OCI-LY1 (cell line): ENCODE measurements around the gene C12orf75.
"Not testable (repeated sequence)": the region's sequence is repeated elsewhere in the genome, so short reads cannot be mapped to it uniquely, and the experiment has no call there.

Experiments used
- H2AFZ ChIP-seq: fragments of 200-600 bp; sonication (generic), shearing (Covaris generic); 2 replicates; pipeline ENCODE4 v1.6.0; 2014; ENCODE audit warnings: antibody characterized with exemption, mild to moderate bottlenecking, low read length
- H3F3A ChIP-seq: fragments of 200-600 bp; sonication (generic), shearing (Covaris generic); 2 replicates; pipeline ENCODE4 v1.6.0; 2014; ENCODE audit warnings: mild to moderate bottlenecking, antibody characterized with exemption, low read length, moderate library complexity; ENCODE audit not compliant: insufficient read depth
- H3K27ac ChIP-seq: fragments of 200-600 bp; sonication (generic); 2 replicates; pipeline ENCODE4 v1.5.1; 2014; ENCODE audit warnings: low read length, mixed run types, mild to moderate bottlenecking, low read depth; ENCODE audit not compliant: poor library complexity, severe bottlenecking
- H3K27me3 ChIP-seq: fragments of 200-600 bp; sonication (generic); 2 replicates; pipeline ENCODE4 v1.6.0; 2014; ENCODE audit warnings: antibody characterized with exemption, mild to moderate bottlenecking, low read length, moderate library complexity; ENCODE audit not compliant: insufficient read depth
- H3K36me3 ChIP-seq: fragments of 200-600 bp; sonication (generic); 2 replicates; pipeline ENCODE4 v1.6.1; 2014; ENCODE audit warnings: mild to moderate bottlenecking, antibody characterized with exemption, low read length, moderate library complexity, mixed read lengths; ENCODE audit not compliant: insufficient read depth
- H3K4me1 ChIP-seq: fragments of 200-600 bp; sonication (generic); 2 replicates; pipeline ENCODE4 v1.5.1; 2014; ENCODE audit warnings: mild to moderate bottlenecking, low read length, moderate library complexity; ENCODE audit not compliant: insufficient read depth, severe bottlenecking
- H3K4me2 ChIP-seq: fragments of 200-600 bp; sonication (generic), shearing (Covaris generic); 2 replicates; pipeline ENCODE4 v1.6.1; 2014; ENCODE audit warnings: low read length
- H3K4me3 ChIP-seq: fragments of 200-600 bp; sonication (generic); 2 replicates; pipeline ENCODE4 v1.5.1; 2014; ENCODE audit warnings: low read length, low read depth, mild to moderate bottlenecking, mixed read lengths; ENCODE audit not compliant: poor library complexity, severe bottlenecking
- H3K79me2 ChIP-seq: fragments of 200-600 bp; shearing (Covaris generic); 2 replicates; pipeline ENCODE4 v1.6.1; 2016; ENCODE audit warnings: mixed run types, low read length, mixed read lengths; ENCODE audit not compliant: insufficient read depth
- H3K9ac ChIP-seq: fragments of 200-600 bp; sonication (generic), shearing (Covaris generic); 2 replicates; pipeline ENCODE4 v1.6.1; 2014; ENCODE audit warnings: mild to moderate bottlenecking, low read length, mixed read lengths
- H3K9me2 ChIP-seq: fragments of 200-600 bp; sonication (generic), shearing (Covaris generic); 2 replicates; pipeline ENCODE4 v1.6.1; 2014; ENCODE audit warnings: low read depth, mild to moderate bottlenecking, low read length, mixed read lengths
- H3K9me3 ChIP-seq: fragments of 200-600 bp; shearing (Covaris generic); 2 replicates; pipeline ENCODE4 v1.6.1; 2014; ENCODE audit warnings: low read length, mixed read lengths
- H4K20me1 ChIP-seq: fragments of 200-600 bp; sonication (generic), shearing (Covaris generic); 2 replicates; pipeline ENCODE4 v1.6.0; 2016; ENCODE audit warnings: mild to moderate bottlenecking, low read length; ENCODE audit not compliant: insufficient read depth
- EZH2 ChIP-seq: fragments of 200-600 bp; sonication (generic), shearing (Covaris generic); IDR thresholded peaks from 2 replicates; pipeline ENCODE4 v1.8.0; 2017; ENCODE audit warnings: borderline replicate concordance, mixed run types, mild to moderate bottlenecking, antibody characterized with exemption, low read length, moderate library complexity, mixed read lengths
- TF ChIP-seq, protein P1 (sequence below): fragments of 200-600 bp; sonication (generic), shearing (Covaris generic); IDR thresholded peaks from 2 replicates; pipeline ENCODE4 v1.5.1; 2017; ENCODE audit warnings: mild to moderate bottlenecking, antibody characterized with exemption, low read length, moderate library complexity, mixed read lengths

C12orf75 gene

GRCh38 chr12:105296116-105297089, 34.1 kb upstream of the C12orf75 start:
- H3K9me2 ChIP-seq = no peaks in the 10 kb centered on the region
- H3K36me3 ChIP-seq = no peaks in the 10 kb centered on the region
- H2AFZ ChIP-seq = no peak overlapping the region
- H3K9me3 ChIP-seq = no peaks in the 10 kb centered on the region
- no peaks in the 10 kb centered on the region for H3F3A ChIP-seq
- no peaks in the 10 kb centered on the region for H4K20me1 ChIP-seq
- H3K4me1 ChIP-seq = no peaks in the 10 kb centered on the region
- TF ChIP-seq EZH2 = no peak
- TF ChIP-seq, protein P1, sequence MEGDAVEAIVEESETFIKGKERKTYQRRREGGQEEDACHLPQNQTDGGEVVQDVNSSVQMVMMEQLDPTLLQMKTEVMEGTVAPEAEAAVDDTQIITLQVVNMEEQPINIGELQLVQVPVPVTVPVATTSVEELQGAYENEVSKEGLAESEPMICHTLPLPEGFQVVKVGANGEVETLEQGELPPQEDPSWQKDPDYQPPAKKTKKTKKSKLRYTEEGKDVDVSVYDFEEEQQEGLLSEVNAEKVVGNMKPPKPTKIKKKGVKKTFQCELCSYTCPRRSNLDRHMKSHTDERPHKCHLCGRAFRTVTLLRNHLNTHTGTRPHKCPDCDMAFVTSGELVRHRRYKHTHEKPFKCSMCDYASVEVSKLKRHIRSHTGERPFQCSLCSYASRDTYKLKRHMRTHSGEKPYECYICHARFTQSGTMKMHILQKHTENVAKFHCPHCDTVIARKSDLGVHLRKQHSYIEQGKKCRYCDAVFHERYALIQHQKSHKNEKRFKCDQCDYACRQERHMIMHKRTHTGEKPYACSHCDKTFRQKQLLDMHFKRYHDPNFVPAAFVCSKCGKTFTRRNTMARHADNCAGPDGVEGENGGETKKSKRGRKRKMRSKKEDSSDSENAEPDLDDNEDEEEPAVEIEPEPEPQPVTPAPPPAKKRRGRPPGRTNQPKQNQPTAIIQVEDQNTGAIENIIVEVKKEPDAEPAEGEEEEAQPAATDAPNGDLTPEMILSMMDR = no peak
- no peak overlapping the region for H3K9ac ChIP-seq
- no peaks in the 10 kb centered on the region for H3K27me3 ChIP-seq
- H3K4me2 ChIP-seq = no peak overlapping the region
- H3K27ac ChIP-seq = no peak overlapping the region
- no peak overlapping the region for H3K4me3 ChIP-seq
- H3K79me2 ChIP-seq = no peaks in the 10 kb centered on the region

DNA sequence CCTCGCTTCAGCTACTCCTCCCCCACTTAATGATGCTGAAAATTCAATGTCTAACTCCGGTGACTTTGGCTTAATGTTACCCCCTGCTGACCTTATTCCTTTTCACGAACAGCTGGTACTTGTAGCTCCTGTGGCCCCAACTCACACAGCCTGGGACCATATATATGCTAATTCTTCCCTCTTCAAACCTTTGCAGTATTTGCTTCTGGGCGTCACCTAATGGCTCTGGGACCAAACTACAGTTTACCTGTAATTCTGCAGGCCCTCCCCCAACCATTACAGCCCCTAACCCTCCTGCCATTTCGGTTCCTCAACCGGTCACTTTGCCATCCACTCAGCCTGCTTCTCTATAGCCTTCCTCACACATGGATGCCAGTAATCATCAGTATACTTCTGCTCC, 29.6 kb upstream of the C12orf75 start:
- Histone ChIP-seq H3F3A (no peaks in the 10 kb centered on the region), H4K20me1 (no peaks in the 10 kb centered on the region), H2AFZ (no peak overlapping the region), H3K4me2 (no peak overlapping the region), H3K9ac (no peak overlapping the region), H3K9me3 (no peaks in the 10 kb centered on the region), H3K9me2 (no peaks in the 10 kb centered on the region), H3K4me3 (no peak overlapping the region), H3K27me3 (no peaks in the 10 kb centered on the region), H3K36me3 (no peaks in the 10 kb centered on the region), H3K79me2 (no peaks in the 10 kb centered on the region), H3K27ac (no peak overlapping the region), H3K4me1 (no peaks in the 10 kb centered on the region)
- TF ChIP-seq EZH2 = no peak
- TF ChIP-seq, protein P1 = no peak

DNA sequence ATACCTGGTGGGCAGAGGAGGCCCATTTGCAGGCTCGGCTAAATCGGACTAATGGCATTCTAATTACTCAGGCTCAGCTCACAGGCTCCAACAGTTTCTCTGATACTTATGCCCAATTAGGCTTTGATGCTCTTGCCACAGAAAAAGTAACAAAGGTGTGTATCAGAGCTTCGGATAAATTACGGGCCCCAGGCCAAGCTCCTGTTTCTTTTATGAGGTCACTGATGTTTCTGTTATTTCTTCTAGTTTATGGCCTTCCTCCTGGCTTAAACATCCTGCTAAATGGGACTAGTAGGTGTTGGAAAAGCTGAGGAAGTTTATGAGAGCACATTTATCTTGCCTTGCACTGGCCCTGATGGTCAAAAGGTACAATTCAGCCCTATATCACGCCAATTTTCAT, 28.8 kb upstream of the C12orf75 start:
- TF ChIP-seq, protein P1 = no peak
- no peak for TF ChIP-seq EZH2
- H3K4me2 ChIP-seq = no peak overlapping the region
- H3K9me3 ChIP-seq = no peaks in the 10 kb centered on the region
- H2AFZ ChIP-seq = no peak overlapping the region
- H3K9ac ChIP-seq = no peak overlapping the region
- H3K4me3 ChIP-seq = no peak overlapping the region
- no peaks in the 10 kb centered on the region for H4K20me1 ChIP-seq
- H3K79me2 ChIP-seq = no peaks in the 10 kb centered on the region
- no peak overlapping the region for H3K27ac ChIP-seq
- no peaks in the 10 kb centered on the region for H3F3A ChIP-seq
- H3K4me1 ChIP-seq = no peaks in the 10 kb centered on the region
- no peaks in the 10 kb centered on the region for H3K36me3 ChIP-seq
- H3K27me3 ChIP-seq = no peaks in the 10 kb centered on the region
- no peaks in the 10 kb centered on the region for H3K9me2 ChIP-seq

DNA sequence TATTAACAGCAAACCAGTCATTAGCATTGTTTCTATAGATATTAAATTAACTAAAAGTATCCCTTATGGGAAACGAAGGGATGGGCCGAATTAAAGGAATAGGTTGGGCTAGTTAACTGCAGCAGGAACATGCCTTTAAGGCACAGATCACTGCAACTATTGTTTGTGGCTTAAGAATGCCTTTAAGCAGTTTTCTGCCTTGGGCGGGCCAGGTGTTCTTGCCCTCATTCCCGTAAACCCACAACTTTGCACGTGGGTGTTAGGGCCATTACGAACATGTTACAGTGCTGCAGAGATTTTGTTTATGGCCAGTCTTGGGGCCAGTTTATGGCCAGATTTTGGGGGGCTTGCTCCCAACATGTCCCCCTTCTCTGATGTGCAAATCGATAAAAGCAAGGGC, 27.5 kb upstream of the C12orf75 start:
- H3K79me2 ChIP-seq, H3K9ac ChIP-seq, H3K4me3 ChIP-seq, H2AFZ ChIP-seq, H4K20me1 ChIP-seq, H3K9me3 ChIP-seq, H3K9me2 ChIP-seq, H3F3A ChIP-seq, H3K27me3 ChIP-seq, H3K36me3 ChIP-seq, H3K4me1 ChIP-seq, H3K4me2 ChIP-seq, H3K27ac ChIP-seq: not testable (repeated sequence)

- H3F3A ChIP-seq, H3K27me3 ChIP-seq, H3K4me1 ChIP-seq, H3K79me2 ChIP-seq, H3K9me3 ChIP-seq, H3K4me3 ChIP-seq, H2AFZ ChIP-seq, H3K4me2 ChIP-seq, H3K9me2 ChIP-seq, H3K36me3 ChIP-seq, H3K9ac ChIP-seq, H4K20me1 ChIP-seq, H3K27ac ChIP-seq: not testable (repeated sequence)
These were observed 25.9 kb upstream of the C12orf75 start for GRCh38 chr12:105304626-105305025.
